Left ventricle myocardium inferior (tissue), 1 donor: ENCODE data around the gene FPGS. TPM values are rescaled to one million over a fixed set of nuclear protein-coding genes. Genes with fewer than 3 reads are reported as not detected.

ENCODE experiments used
- DNase-seq: peaks from one replicate; pipeline ENCODE4 v3.0.0-alpha.2; 2020
- H3K27ac ChIP-seq: fragments of 200-600 bp; replicated peaks from 2 replicates; pipeline ENCODE4 v1.8.0; 2021
- H3K27me3 ChIP-seq: fragments of 200-600 bp; 2 replicates; pipeline ENCODE4 v1.8.0; 2021; ENCODE audit warnings: low read depth
- H3K36me3 ChIP-seq: fragments of 200-600 bp; 2 replicates; pipeline ENCODE4 v1.8.0; 2021
- H3K4me1 ChIP-seq: fragments of 200-600 bp; 2 replicates; pipeline ENCODE4 v1.8.0; 2021
- H3K4me3 ChIP-seq: fragments of 200-600 bp; 2 replicates; pipeline ENCODE4 v1.8.0; 2021; ENCODE audit warnings: mild to moderate bottlenecking, moderate library complexity
- H3K9me3 ChIP-seq: fragments of 200-600 bp; replicated peaks from 2 replicates; pipeline ENCODE4 v1.8.0; 2021
- intact Hi-C: fragments of 100-400 bp; cut with micrococcal nuclease; formaldehyde crosslinking; loops from one replicate; pipeline ENCODE4 v1.11.0; 2022
- total RNA-seq: library from RNA; stranded (reverse); fragmentation: NEBNext Ultra II Directional; extraction: Animal tissue kit (Norgen Biotek cat#: 25700); gene quantifications from one replicate; pipeline ENCODE4 v1.2.1, GENCODE V29; 2021
- TF ChIP-seq, protein P1 (sequence below): fragments of 200-600 bp; IDR thresholded peaks from 2 replicates; pipeline ENCODE4 v1.8.0; 2021; ENCODE audit warnings: antibody characterized with exemption, mild to moderate bottlenecking, borderline replicate concordance
- donor health status: DM: no; HTN: yes; CAD: no; lungs with severe emphysema.

The FPGS gene
- total RNA-seq, 1 donor from 2014 or later, result 38.0 TPM

DNA sequence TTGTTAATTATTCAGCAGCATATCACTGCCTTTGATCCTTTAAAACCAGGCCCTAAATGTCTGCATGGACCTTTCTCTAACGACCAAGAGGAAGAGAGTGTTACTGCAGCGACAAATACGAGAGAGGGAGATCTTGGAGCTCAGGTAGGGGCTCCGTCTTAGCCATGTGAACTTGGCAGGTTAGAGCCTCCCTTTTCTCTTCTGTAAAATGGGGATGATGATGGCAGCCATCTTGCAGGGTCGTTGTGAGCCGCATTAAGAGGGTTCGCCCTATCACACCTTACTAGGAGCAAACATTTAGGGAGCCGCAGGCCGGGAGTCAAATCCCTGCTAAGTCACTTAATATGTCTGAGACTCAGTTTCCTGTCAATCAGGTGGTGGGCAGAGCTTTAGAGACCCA lies 50.1 kb downstream of the FPGS start:
- no peak for DNase-seq
- H3K27me3 ChIP-seq, result no peaks in the 10 kb centered on the region
- H3K27ac ChIP-seq, result peak overlapping the region; percentile 97
- peaks cover 92% of the 10 kb centered on the region for H3K4me1 ChIP-seq
- intact Hi-C loops, result no loop called here
- peak overlapping the region; percentile 73 for H3K4me3 ChIP-seq
- TF ChIP-seq, protein P1, sequence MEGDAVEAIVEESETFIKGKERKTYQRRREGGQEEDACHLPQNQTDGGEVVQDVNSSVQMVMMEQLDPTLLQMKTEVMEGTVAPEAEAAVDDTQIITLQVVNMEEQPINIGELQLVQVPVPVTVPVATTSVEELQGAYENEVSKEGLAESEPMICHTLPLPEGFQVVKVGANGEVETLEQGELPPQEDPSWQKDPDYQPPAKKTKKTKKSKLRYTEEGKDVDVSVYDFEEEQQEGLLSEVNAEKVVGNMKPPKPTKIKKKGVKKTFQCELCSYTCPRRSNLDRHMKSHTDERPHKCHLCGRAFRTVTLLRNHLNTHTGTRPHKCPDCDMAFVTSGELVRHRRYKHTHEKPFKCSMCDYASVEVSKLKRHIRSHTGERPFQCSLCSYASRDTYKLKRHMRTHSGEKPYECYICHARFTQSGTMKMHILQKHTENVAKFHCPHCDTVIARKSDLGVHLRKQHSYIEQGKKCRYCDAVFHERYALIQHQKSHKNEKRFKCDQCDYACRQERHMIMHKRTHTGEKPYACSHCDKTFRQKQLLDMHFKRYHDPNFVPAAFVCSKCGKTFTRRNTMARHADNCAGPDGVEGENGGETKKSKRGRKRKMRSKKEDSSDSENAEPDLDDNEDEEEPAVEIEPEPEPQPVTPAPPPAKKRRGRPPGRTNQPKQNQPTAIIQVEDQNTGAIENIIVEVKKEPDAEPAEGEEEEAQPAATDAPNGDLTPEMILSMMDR, result no peak
- peaks cover 14% of the 10 kb centered on the region for H3K9me3 ChIP-seq
- H3K36me3 ChIP-seq, result peaks cover 46% of the 10 kb centered on the region

DNA sequence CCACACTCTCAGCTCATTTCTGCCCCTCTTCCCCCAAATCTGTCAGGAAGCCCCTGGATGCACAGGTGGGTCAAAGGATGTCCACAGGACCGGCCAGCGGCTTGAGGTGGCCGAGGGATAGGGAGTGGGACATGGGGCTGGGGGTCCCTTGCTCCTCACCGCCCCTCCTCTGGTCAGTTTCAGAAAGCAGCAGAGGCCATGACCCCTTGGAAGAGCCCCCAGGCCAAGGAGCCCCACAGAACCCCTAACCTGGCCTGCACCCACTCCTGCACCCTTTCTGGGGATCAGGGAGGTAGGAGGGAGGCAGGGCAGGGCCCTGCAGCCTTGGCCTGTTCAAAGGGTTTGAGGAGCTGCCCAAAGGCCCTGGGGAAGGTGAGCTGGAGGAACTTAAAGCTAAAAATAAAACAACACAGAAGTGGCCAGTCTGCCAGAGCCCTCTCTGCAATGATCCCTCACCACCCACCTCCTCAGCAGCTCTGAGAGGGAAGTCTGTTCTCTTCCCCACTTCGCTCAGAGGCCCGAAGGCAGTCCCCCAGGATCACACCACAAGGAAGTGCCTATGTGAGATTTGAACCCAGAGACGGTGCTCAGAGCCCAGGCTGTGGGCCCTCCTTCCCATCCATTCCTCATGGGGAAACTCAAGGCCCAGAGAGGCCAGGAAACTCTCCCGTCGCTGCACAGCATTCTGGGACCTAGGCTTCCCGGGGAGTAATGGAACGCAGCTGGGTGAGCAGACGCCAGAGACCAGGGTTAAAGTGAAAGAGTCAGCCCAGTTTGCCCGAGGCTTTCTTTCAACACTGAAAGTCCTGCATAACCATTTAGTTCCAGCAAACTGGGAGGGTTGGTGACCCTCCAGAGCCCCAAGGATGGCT lies 50.9 kb downstream of the FPGS start:
- H3K4me1 ChIP-seq, result peaks cover 92% of the 10 kb centered on the region
- no peak for DNase-seq
- H3K9me3 ChIP-seq, result peaks cover 13% of the 10 kb centered on the region
- H3K4me3 ChIP-seq, result peak overlapping the region; percentile 73
- H3K36me3 ChIP-seq, result peaks cover 42% of the 10 kb centered on the region
- TF ChIP-seq, protein P1, result no peak
- intact Hi-C loops, result no loop called here
- H3K27me3 ChIP-seq, result no peaks in the 10 kb centered on the region
- H3K27ac ChIP-seq, result peak overlapping the region; percentile 97

DNA sequence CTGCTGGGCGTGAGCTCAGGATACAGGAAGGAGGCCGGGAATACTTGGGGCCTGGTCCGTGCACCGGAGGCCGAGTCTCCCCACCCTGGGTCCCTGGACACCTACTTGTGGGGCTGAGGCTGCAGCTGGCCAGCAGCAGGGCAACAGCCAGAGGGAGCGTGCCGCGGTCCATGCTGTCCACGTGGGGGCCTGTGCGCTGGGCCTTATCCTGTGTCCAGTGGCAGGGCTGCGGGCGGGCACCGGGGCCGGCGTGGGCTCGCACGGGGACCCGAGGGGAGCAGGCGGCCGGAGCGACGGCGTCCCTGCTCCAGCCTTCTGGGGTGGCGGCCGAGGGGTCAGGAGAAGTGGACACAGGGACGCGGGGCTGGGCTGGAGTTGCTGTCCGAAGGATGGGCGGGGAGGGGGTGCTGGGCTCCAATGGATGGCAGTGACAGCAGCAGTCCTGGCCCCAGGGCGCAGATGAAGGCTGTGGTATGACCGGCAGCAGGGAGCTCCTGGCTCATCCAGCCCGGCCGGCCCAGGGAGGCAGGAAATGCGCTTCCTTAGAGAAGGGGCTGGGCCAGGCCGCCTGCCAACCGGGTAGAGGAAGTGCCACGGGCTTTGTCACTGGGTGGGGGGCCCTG lies 51.6 kb downstream of the FPGS start, which contains the start of gene ENG:
TSS of gene ENG (minus strand) at position 475 of the 623 bp plus-strand sequence. CDS start at position 172, 303 bp downstream.
- H3K9me3 ChIP-seq, result peaks cover 6% of the 10 kb centered on the region
- H3K36me3 ChIP-seq, result peaks cover 35% of the 10 kb centered on the region
- peak within 1 kb of the TSS; percentile 97 for H3K27ac ChIP-seq
- intact Hi-C loops, result no loop called here
- H3K27me3 ChIP-seq, result no peaks in the 10 kb centered on the region
- H3K4me1 ChIP-seq, result peaks cover 93% of the 10 kb centered on the region
- TF ChIP-seq, protein P1, result peak; percentile 22
- H3K4me3 ChIP-seq, result peak within 1 kb of the TSS; percentile 73
- peak; percentile 90 for DNase-seq

DNA sequence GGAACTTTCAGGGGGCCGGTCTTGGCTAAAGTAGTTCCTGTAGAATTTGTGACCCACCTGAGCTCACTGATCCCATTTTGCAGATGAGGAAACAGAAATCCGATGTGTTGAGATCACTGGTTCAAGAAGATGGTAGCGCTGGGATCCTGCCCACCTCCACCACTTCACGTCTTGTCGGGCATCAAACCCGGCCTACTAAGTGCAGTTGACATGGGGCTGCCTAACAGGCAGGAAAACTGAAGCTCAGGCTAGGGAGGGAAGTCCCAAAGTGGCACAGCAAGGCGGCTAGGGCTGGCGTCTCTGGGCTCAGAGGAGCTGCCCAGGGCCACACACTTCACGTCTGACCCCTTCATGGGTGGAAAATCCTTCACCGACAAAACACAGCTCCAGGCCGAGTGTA lies 52.3 kb downstream of the FPGS start:
- Histone ChIP-seq H3K4me1 (peaks cover 93% of the 10 kb centered on the region), H3K9me3 (no peaks in the 10 kb centered on the region), H3K36me3 (peaks cover 28% of the 10 kb centered on the region), H3K27me3 (no peaks in the 10 kb centered on the region), H3K27ac (peak overlapping the region; percentile 97), H3K4me3 (peak overlapping the region; percentile 73)
- intact Hi-C loops, result no loop called here
- TF ChIP-seq, protein P1, result no peak
- DNase-seq, result no peak

- Histone ChIP-seq H3K27me3 (no peaks in the 10 kb centered on the region), H3K27ac (peak overlapping the region; percentile 97), H3K36me3 (peaks cover 22% of the 10 kb centered on the region), H3K4me1 (peaks cover 93% of the 10 kb centered on the region), H3K4me3 (peak overlapping the region; percentile 73), H3K9me3 (no peaks in the 10 kb centered on the region)
- TF ChIP-seq, protein P1, result no peak
- DNase-seq, result no peak
- intact Hi-C loops, result no loop called here
Measured at GRCh38 chr9:127855522-127855921, 52.8 kb downstream of the FPGS start.
